ENCODE data around the gene SNX3.

SNX3 gene

DNA sequence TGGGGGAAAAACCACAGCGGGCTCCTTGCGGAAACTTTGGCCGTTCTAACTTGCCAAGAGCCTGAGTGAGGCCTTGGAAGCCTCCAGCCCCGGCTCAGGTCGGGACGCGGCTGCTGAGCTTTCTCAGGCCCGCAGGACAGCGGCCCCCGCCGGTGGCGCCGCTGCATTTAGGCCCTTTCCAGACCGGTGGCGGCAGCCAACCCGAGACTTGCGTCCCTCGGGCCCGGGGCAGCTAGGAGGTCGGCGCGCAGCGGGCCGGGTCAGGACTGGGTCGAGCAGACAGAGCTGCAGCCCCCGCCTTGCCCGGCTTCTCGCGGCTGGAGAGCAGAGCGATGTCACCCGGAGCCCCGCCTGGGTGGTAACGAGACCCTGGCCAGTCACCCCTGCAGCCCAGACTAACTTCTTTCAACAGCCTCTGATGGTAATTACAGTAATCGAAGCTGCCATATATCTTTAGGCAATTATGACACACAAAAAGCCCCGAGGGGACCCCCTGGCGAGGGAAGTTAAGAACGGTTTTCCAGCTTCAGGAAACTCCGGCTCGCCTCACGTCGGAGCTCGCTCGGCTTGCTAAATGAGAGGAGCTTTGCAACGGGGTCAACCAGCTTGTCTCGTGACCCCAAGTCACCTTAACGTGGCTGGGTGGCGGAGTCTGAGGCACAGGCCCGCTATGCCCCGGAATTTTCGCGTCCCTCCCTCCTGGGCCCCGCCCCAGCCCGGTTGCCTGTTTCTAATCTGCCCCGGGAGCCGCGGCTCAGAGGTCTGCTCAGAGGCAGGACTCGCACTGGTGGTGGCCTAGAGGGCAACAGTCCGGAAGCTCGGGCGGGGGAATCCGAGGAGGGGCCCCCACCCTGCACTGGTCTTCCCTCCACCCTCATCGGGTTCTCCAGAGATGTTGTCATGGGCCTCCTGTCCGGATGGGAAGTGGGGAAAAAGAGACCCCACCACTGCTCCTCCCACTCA is 92.1 kb downstream of the SNX3 start:
- no peak for DNase-seq

- no peak for DNase-seq
Observed at GRCh38 chr6:108168090-108168463, 92.8 kb downstream of the SNX3 start.

DNA sequence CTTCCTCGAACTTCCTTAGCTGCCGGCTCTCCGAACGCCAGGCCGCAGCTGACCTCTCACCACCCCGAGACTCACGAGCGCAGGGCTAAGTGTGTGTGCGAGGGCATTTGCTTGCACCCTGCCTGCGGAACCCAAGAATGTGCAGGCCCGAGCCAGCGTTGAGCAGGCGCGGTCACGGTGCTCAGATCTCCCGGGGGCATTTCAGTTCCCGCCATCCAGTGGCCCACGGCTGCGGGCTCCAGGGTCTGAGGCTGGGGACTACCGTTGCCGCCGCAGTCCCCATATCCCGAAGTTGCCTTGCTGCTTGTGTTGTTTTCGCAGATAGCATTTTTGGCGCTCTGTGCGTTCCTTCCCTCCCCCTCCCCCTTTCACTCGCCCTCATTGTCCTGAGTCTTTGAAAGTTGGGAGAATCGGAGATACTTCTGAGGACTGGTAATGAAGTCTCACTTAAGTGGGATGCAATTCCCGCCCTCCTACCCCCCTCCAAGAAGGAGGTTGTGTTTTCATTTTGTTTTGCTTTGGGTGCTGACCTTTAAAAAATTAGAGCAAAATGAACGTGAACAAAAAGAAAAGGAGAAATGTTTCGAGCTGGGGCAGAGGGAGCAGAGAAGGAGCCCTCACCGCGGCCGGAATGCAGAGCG is 93.3 kb downstream of the SNX3 start:
- DNase-seq: no peak

GRCh38 chr6:108166664-108167448 is 94.0 kb downstream of the SNX3 start:
- no peak for DNase-seq

- DNase-seq: peak; percentile 12
Observed at GRCh38 chr6:108165714-108166663, 94.9 kb downstream of the SNX3 start, which contains the start of gene NR2E1. NR2E1 (plus strand) TSS chr6:108166022; CDS start chr6:108166766, 744 bp downstream.

DNA sequence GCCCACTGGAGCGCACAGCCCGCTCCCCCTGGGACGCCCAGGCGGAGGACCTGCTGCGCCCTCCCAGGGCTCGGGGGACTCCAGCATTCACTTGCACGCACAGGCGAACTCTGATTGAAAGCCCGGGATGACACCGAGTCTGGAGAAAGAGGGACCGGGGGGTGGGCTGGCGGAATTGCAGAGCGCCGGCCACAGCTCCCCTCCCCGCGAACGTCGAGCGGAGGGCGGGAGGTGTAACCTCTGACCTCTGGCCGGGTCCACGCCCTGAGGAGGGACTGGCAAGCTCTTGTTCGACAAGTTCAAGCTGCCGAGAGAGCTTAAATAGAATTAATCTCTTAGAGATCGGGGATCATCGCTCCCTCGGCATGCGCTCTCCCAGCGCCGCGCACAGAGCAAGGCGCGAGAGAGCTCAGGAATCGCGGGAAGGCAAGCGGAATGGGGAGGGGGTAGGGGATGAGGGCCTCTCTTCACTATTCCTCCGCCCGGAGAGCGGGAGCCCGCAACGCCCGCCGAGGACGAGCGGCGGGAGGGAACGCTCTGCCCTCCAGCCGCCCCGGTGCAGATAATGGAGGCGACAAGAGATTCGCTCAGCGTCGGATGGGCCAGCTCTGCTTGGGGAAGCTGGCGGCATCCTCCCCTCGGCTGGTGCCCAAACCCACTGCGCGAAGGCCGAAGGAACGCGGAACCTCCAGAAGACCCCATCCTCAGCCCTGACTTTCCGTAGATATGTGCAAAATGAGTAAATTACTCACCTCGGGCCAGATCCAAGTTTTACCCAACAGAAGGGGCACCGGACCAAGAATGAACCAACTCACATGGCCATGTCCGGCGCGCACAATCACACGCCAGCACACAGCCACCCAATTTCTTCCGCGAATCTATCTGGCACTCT is 95.8 kb downstream of the SNX3 start:
- no peak for DNase-seq

DNA sequence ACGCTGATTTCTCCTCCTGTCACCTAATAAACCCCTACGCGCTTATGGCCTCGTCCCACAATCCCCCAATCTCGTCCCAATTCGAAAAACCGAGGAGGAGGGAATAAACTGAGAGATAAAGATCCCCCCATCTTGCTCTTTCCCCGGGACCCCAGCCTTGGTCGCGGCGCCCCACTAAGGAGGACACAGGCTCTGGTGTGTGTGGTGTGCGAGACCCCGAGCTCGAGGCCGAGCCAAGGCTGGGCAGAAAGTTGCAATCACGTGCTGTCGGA is 96.4 kb downstream of the SNX3 start:
- no peak for DNase-seq

DNA sequence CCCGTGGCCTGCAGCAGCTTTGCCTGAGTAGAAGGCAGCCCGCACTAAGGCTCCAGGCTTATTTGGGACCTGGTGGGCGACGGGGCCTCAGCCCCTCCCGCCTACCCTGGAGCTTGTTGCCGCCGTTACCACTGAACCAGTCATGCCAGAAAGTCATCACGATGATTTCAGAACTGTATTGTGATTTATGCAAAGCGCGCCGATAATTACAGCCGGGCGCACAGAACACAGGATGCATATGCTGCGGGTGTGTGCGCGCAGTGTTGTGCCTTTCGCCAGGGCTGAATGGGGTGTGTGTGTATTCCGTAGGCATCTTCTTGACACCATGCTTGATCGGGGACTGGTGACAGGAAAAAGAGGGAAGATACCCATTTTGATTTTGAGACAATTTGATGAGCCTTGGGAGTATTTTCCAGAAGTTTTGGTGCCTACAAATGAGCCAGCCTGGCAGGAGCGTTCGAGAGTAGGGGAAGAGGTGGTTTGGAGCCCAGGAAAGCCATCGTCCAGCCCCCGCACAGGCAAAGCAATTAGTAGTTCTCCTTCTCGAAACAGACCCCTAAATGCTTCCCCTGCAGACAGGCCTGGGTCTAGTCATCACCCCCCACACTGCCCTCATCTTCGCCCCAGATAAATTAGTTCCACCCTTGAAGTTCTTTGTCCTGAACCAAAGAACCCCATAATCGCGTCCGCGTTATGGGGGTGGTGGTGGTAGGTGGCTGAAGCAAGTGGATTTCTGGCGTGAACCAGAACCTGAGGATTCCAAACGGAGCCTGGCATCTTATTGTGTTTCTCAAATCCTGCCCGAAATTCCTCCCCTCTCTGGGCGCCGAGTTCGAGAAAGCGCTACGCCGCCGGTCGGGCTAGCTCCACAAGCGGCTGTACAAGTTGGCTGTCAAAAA is 96.9 kb downstream of the SNX3 start:
- DNase-seq: peak; percentile 40

DNA sequence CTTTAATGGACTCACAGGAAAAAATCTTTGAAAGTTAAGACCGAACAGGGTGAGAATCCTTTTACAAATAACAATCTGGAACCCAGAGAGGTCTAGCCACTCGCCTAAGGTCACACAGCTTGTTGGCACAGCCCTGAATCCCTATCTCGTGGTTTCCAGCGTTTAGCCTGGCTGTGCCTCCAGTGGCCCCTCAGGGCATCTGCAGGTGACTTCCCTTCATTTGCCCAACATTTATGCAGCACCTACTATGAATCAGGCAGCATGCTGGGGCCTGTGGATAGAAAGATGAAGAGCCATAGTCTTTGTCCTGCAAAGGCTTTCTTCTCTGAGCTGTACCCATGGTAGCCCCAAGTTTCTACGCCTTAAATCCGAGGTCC is 97.6 kb downstream of the SNX3 start:
- no peak for DNase-seq

GRCh38 chr6:108161724-108162282 is 99.0 kb downstream of the SNX3 start:
- DNase-seq: no peak
